Heart left ventricle (tissue), 16 donors: ENCODE results near the gene SYT15. TPM values are rescaled to one million over a fixed set of nuclear protein-coding genes. Genes with fewer than 3 reads are reported as not detected.
A peak's percentile ranks its signal among the peaks of the same experiment; 100 is the strongest.

Experiments
- ATAC-seq, 4 donors: fragments of 200-7000 bp; cut with Tn5 transposase; one replicate each; pipeline ENCODE4 v1.9.1; 2020 to 2022; ENCODE audit warnings: moderate library complexity in 4 of 4, mild to moderate bottlenecking in 3 of 4, moderate number of reproducible peaks in 1 of 4
- DNase-seq, 5 donors: peaks; one replicate each; pipeline ENCODE4 v3.0.0-alpha.2; 2020
- H3K27ac ChIP-seq, 12 donors: fragments of 200-600 bp; sonication (generic) in 4 of 12; one replicate each; pipeline versions ENCODE4 v1.5.0 to v1.8.0; 2016 to 2022; ENCODE audit warnings: mild to moderate bottlenecking in 2 of 12
- H3K27me3 ChIP-seq, 9 donors: fragments of 200-600 bp; sonication (generic) in 2 of 9; one replicate each; pipeline versions ENCODE4 v1.5.1 to v1.8.0; 2016 to 2022; ENCODE audit warnings: mild to moderate bottlenecking in 3 of 9
- H3K36me3 ChIP-seq, 9 donors: fragments of 200-600 bp; sonication (generic) in 2 of 9; one replicate each; pipeline versions ENCODE4 v1.5.0 to v1.8.0; 2018 to 2022; ENCODE audit warnings: mild to moderate bottlenecking in 2 of 9
- H3K4me1 ChIP-seq, 12 donors: fragments of 200-600 bp; sonication (generic) in 4 of 12; one replicate each; pipeline versions ENCODE4 v1.5.0 to v1.8.0; 2016 to 2022; ENCODE audit warnings: mild to moderate bottlenecking in 3 of 12
- H3K4me3 ChIP-seq, 12 donors: fragments of 200-600 bp; sonication (generic) in 4 of 12; one replicate each; pipeline versions ENCODE4 v1.5.0 to v1.8.0; 2017 to 2022; ENCODE audit warnings: mild to moderate bottlenecking in 9 of 12, moderate library complexity in 4 of 12
- H3K9me3 ChIP-seq, 12 donors: fragments of 200-600 bp; sonication (generic) in 4 of 12; one replicate each; pipeline versions ENCODE4 v1.5.0 to v1.8.0; 2016 to 2022; ENCODE audit warnings: mild to moderate bottlenecking in 1 of 12
- POLR2A ChIP-seq, 2 donors: fragments of 450-650 bp; IDR thresholded peaks; one replicate each; pipeline ENCODE4 v1.6.1; 2017; ENCODE audit warnings: antibody characterized with exemption in 2 of 2, mild to moderate bottlenecking in 2 of 2, moderate library complexity in 2 of 2
- WGBS, 4 donors: extraction: QIAGEN DNeasy Blood & Tissue Kit in 2 of 4; methylation state at CpG; one replicate each; pipeline versions ENCODE4 v1.1.5 to v1.1.7; 2013 to 2018; 5-methylcytosine and 5-hydroxymethylcytosine counted together
- intact Hi-C, 10 donors: fragments of 100-400 bp; cut with DNase I; formaldehyde crosslinking; loops; one replicate each; pipeline versions ENCODE4 v1.11.1 to v1.14.2; 2022
- polyA plus RNA-seq, 2 donors: library from polyadenylated mRNA; stranded (reverse); fragments of 200-250 nt; gene quantifications; one replicate each; pipeline ENCODE4 v1.2.3, GENCODE V29; 2013
- total RNA-seq, 9 donors: library from RNA; depleted of rRNA in 2 of 9; stranded (reverse); fragments of >200 nt in 2 of 9; fragmentation: NEBNext Ultra II Directional in 3 of 9; extraction: Animal tissue kit (Norgen Biotek cat#: 25700) in 3 of 9; gene quantifications; one replicate each; pipeline versions ENCODE4 v1.1.0 to v1.2.4, GENCODE V29; 2016 to 2023
- TF ChIP-seq, protein P1 (sequence below), 12 donors: fragments of 200-600 bp; sonication (generic) in 4 of 12; IDR thresholded peaks; one replicate each; pipeline versions ENCODE4 v1.5.0 to v1.8.0; 2018 to 2022; ENCODE audit warnings: antibody characterized with exemption in 12 of 12, mild to moderate bottlenecking in 5 of 12
- donor health status: ischemic (EF 13 %, LVEDD 7.1; RV severe dilation, severe dysfunction).
- donor health status: healthy with polysubstance abuse.
- donor health status: DM: no; HTN: yes; CAD: no.
- donor health status: DM: no; HTN: no; CAD: no.
- donor health status: ischemic (EF 25% LVEDD 6.9; RV normal size, moderate dysfunction).
- donor health status: ischemic (EF 25% LVEDD 5.7; RV mildly dilated, moderate dysfunction).
- donor health status: healthy.
- donor health status: DM: yes; HTN: yes; CAD: no.
- donor health status: ischemic (EF 35%, LVEDD 5.7; RV mildly dilated, moderate dysfunction).
- donor health status: nonischemic (EF 11% LVEDD 7.7; RV severe dilation, severe dysfunction).
- donor health status: DM: yes; HTN: yes; CAD: no.
- donor health status: PGD.
- donor health status: ischemic (EF 29% LVEDD 5.4; RV normal size, mild dysfunction).
- donor health status: nonischemic (EF 23%, LVEDD 6.1; RV moderate dilation, normal function).

The SYT15 gene
- total and polyA plus RNA-seq, 11 donors: 1.0 to 5.2 (median 2.7) TPM

DNA sequence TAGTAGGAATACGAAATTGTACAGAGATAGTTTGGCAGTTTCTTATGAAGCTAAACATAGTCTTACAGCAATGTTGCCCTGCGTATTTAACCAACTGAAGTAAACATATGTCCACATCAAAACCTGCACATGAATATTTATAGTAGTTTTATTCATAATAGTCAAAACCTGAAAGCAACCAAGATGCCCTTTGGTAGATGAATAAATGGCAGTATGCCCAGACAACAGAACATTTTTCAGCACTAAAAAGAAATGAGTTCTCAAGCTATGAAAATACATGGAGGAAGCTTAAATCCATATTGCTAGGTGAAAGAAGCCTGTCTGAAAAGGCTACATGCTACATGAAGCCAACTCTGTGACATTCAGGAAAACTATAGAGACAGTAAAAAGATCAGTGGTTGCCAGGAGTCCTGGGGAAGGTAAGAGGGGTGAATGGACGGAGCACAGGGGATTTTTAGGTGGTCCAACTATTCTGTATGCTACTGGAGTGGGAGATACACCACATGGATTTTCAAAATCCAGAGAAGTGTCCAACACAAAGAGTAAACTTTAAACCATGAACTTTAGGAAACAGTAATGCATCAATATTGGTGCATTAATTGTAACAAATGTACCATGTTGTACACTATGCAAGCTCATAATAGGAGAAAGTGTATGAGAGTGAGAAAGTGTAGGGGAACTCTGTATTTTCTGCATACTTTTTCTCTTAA is 40.1 kb upstream of the SYT15 start:
- no peak for ATAC-seq
- H3K4me3 ChIP-seq: no peak overlapping the region
- H3K36me3 ChIP-seq: no peaks in the 10 kb centered on the region
- TF ChIP-seq, protein P1, sequence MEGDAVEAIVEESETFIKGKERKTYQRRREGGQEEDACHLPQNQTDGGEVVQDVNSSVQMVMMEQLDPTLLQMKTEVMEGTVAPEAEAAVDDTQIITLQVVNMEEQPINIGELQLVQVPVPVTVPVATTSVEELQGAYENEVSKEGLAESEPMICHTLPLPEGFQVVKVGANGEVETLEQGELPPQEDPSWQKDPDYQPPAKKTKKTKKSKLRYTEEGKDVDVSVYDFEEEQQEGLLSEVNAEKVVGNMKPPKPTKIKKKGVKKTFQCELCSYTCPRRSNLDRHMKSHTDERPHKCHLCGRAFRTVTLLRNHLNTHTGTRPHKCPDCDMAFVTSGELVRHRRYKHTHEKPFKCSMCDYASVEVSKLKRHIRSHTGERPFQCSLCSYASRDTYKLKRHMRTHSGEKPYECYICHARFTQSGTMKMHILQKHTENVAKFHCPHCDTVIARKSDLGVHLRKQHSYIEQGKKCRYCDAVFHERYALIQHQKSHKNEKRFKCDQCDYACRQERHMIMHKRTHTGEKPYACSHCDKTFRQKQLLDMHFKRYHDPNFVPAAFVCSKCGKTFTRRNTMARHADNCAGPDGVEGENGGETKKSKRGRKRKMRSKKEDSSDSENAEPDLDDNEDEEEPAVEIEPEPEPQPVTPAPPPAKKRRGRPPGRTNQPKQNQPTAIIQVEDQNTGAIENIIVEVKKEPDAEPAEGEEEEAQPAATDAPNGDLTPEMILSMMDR (IDR thresholded peaks at IDR 0.05): no peak
- no peak for TF ChIP-seq POLR2A (IDR thresholded peaks at IDR 0.05)
- no peak overlapping the region for H3K27ac ChIP-seq
- no peak for DNase-seq
- intact Hi-C loops: no loop called here
- no peaks in the 10 kb centered on the region for H3K9me3 ChIP-seq
- H3K4me1 ChIP-seq: peaks cover 0 to 9% (median 0%) of the 10 kb centered on the region in 12 donors
- H3K27me3 ChIP-seq: peaks cover 3 to 86% (median 34%) of the 10 kb centered on the region in 9 donors
- 87 to 92% (median 89%) methylated on average over 3 of the region's 3 CpGs for WGBS, 4 donors

DNA sequence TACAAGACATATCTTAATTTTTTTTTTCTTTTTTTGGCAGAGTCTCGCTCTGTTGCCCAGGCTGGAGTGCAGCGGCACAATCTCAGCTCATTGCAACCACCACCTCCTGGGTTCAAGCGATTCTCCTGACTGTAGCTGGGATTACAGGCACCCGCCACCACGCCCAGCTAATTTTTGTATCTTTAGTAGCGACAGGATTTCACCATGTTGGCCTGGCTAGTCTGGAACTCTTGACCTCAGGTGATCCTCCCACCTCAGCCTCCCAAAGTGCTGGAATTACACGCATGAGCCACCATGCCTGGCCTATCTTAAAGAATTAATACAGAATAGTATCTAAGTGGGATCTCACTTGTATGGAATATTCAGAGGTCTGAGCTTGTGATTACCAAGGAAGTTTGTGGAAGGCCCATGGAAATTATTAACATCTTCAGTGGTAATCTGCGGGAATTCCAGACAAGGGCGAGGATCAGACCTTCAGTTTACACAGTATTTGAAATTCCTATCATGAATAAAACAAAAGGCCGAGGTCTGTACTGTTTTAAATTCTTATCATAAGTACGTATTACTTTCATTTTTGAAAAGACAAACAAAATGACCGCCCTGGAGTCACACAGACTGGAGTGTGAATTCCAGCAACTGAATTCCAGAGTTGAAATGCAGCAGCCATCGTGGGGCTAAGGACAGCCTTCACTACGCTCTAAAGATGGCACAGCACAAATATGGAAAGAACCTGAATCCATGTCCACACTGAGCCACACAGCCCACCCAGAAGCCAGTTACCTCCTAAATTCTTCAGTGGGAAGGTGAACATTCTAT is 39.1 kb upstream of the SYT15 start:
- intact Hi-C loops: no loop called here
- no peak for TF ChIP-seq POLR2A (IDR thresholded peaks at IDR 0.05)
- TF ChIP-seq, protein P1 (IDR thresholded peaks at IDR 0.05): no peak
- Histone ChIP-seq H3K4me3 (no peak overlapping the region), H3K27ac (peak overlapping the region in 1 of 12 donors; percentile 5), H3K9me3 (no peaks in the 10 kb centered on the region), H3K27me3 (peaks cover 3 to 82% (median 34%) of the 10 kb centered on the region in 9 donors), H3K4me1 (peaks cover 0 to 9% (median 0%) of the 10 kb centered on the region in 12 donors), H3K36me3 (no peaks in the 10 kb centered on the region)
- DNase-seq: peak in 2 of 5 donors; percentile 15 to 25
- no peak for ATAC-seq
- WGBS, 4 donors: 79 to 81% (median 80%) methylated on average over 14 of the region's 14 CpGs

GRCh38 chr10:46540412-46541016 is 38.4 kb upstream of the SYT15 start:
- no peaks in the 10 kb centered on the region for H3K9me3 ChIP-seq
- H3K4me3 ChIP-seq: no peak overlapping the region
- peaks cover 0 to 9% (median 0%) of the 10 kb centered on the region in 12 donors for H3K4me1 ChIP-seq
- no peaks in the 10 kb centered on the region for H3K36me3 ChIP-seq
- ATAC-seq: no peak
- peak overlapping the region in 1 of 12 donors; percentile 5 for H3K27ac ChIP-seq
- intact Hi-C loops: no loop called here
- peaks cover 3 to 79% (median 32%) of the 10 kb centered on the region in 9 donors for H3K27me3 ChIP-seq
- peak in 2 of 5 donors; percentile 9 to 14 for DNase-seq
- no peak for TF ChIP-seq POLR2A (IDR thresholded peaks at IDR 0.05)
- TF ChIP-seq, protein P1 (IDR thresholded peaks at IDR 0.05): no peak
- WGBS, 4 donors: 92 to 95% (median 94%) methylated on average over 8 of the region's 8 CpGs
